HepG2 (cell line): ENCODE measurements around the gene TTC31. TPM values are rescaled to one million over a fixed set of nuclear protein-coding genes. Genes with fewer than 3 reads are reported as not detected.

ENCODE experiments used
- FOXA3 ChIP-seq: IDR thresholded peaks from 2 replicates; pipeline ENCODE4 v1.6.1; 2016; ENCODE audit warnings: missing genetic modification reagents, missing compliant biosample characterization
- HMGA1 ChIP-seq: sonication (generic); formaldehyde crosslinking; conservative IDR thresholded peaks from 2 replicates; pipeline ENCODE4 v1.4.0; 2020; ENCODE audit warnings: missing genetic modification reagents
- HNF4G ChIP-seq, 2 experiments: sonication (generic) in 1 of 2; formaldehyde crosslinking in 1 of 2; IDR thresholded peaks; 2 replicates each; pipeline versions ENCODE4 v1.4.0 to v1.6.1; 2011 to 2020; ENCODE audit warnings: borderline replicate concordance in 2 of 2, low read depth in 2 of 2, mild to moderate bottlenecking in 2 of 2, low read length in 1 of 2, missing genetic modification reagents in 1 of 2, moderate library complexity in 1 of 2
- MED13 ChIP-seq: sonication (generic); formaldehyde crosslinking; IDR thresholded peaks from 2 replicates; pipeline ENCODE4 v1.5.0; 2020; ENCODE audit warnings: missing genetic modification reagents
- RARG ChIP-seq: sonication (generic); formaldehyde crosslinking; IDR thresholded peaks from 2 replicates; pipeline ENCODE4 v1.4.0; 2020; ENCODE audit warnings: low read depth, mild to moderate bottlenecking, missing genetic modification reagents
- SSRP1 ChIP-seq: IDR thresholded peaks from 2 replicates; pipeline ENCODE4 v1.6.1; 2016; ENCODE audit warnings: control low read depth
- polyA plus RNA-seq, 8 experiments: library from polyadenylated mRNA; depleted of rRNA in 3 of 8; stranded (reverse) in 7 of 8; unstranded in 1 of 8; fragments of >200 nt; fragmentation: Illumina TruSeq in 4 of 8; extraction: Trizol in 4 of 8; gene quantifications; 2 replicates each; pipeline versions ENCODE4 v1.2.1 to v1.2.3, GENCODE V29; 2011 to 2016; ENCODE audit warnings: low read depth in 4 of 8, missing spikeins in 1 of 8, mixed read lengths in 1 of 8; ENCODE audit not compliant: insufficient read depth in 1 of 8
- total RNA-seq, 5 experiments: library from RNA; depleted of rRNA; stranded (reverse); fragments of >200 nt; fragmentation: Illumina TruSeq; extraction: Trizol; gene quantifications; 2 replicates each; pipeline ENCODE4 v1.2.3, GENCODE V29; 2016; ENCODE audit warnings: low read depth in 1 of 5
- TF ChIP-seq, protein P1 (sequence below): sonication (generic); formaldehyde crosslinking; IDR thresholded peaks from 2 replicates; pipeline ENCODE4 v1.9.0; 2021; ENCODE audit warnings: missing genetic modification reagents, borderline replicate concordance
- TF ChIP-seq, protein P2 (sequence below): sonication (generic); formaldehyde crosslinking; IDR thresholded peaks from 2 replicates; pipeline ENCODE4 v1.4.0; 2020; ENCODE audit warnings: mild to moderate bottlenecking, missing genetic modification reagents
- TF ChIP-seq, protein P3 (sequence below): sonication (generic); formaldehyde crosslinking; IDR thresholded peaks from 2 replicates; pipeline ENCODE4 v1.4.0; 2020; ENCODE audit warnings: missing genetic modification reagents, borderline replicate concordance
- TF ChIP-seq, protein P4 (sequence below): sonication (generic); formaldehyde crosslinking; IDR thresholded peaks from 2 replicates; pipeline ENCODE4 v1.5.0; 2020; ENCODE audit warnings: mild to moderate bottlenecking, missing genetic modification reagents, borderline replicate concordance

TTC31 gene
- total and polyA plus RNA-seq, 2 of the 13 experiments (the other 11 are each of a cell fraction or from before 2014, with no cell fraction given): 28.3 to 39.5 TPM

DNA sequence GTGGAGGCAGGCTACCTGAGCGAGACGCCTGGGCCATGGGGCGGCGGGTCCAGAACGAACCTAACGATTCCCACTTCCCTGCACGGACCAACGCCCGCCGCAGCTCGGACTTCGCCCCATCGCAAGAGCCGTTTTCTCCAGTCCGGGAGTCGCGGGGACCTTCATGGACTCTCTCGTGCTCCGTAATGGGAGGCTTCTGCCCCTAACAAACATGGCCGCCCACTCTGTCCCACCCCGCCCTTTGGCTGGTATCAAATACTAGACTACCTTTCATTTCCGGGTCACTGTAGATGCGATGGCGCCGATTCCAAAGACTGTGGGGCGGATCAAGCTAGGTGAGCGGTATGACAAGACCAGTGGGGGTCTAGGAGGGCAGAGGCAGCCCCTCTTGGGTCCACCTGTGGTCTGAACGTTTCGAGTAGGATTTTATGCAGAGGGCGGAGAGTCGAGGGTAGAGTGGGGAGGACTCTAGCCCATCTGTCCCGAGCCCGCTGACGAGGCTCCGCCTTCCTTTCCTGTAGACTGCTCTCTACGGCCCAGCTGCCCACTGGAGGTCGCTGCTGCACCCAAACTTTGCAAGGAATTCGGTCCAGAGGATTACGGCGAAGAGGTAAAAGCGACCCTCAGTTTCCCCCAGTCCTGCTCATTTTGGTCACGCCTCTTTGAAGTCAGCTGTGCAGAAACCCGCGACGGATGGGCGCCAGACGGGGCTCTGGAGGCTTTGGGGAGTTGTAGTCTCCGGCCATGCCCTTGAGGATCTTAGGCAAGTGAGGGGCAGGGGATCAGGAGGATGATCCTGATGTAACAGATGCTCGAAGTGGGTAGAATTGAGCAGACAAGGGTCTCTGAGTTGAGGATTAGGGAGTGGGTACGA, at the start of gene TTC31, which contains the start of gene CCDC142 (continued):
- TF ChIP-seq, protein P1, sequence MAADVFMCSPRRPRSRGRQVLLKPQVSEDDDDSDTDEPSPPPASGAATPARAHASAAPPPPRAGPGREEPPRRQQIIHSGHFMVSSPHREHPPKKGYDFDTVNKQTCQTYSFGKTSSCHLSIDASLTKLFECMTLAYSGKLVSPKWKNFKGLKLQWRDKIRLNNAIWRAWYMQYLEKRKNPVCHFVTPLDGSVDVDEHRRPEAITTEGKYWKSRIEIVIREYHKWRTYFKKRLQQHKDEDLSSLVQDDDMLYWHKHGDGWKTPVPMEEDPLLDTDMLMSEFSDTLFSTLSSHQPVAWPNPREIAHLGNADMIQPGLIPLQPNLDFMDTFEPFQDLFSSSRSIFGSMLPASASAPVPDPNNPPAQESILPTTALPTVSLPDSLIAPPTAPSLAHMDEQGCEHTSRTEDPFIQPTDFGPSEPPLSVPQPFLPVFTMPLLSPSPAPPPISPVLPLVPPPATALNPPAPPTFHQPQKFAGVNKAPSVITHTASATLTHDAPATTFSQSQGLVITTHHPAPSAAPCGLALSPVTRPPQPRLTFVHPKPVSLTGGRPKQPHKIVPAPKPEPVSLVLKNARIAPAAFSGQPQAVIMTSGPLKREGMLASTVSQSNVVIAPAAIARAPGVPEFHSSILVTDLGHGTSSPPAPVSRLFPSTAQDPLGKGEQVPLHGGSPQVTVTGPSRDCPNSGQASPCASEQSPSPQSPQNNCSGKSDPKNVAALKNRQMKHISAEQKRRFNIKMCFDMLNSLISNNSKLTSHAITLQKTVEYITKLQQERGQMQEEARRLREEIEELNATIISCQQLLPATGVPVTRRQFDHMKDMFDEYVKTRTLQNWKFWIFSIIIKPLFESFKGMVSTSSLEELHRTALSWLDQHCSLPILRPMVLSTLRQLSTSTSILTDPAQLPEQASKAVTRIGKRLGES (CRISPR knock-in tag): no peak
- TF ChIP-seq, protein P2, sequence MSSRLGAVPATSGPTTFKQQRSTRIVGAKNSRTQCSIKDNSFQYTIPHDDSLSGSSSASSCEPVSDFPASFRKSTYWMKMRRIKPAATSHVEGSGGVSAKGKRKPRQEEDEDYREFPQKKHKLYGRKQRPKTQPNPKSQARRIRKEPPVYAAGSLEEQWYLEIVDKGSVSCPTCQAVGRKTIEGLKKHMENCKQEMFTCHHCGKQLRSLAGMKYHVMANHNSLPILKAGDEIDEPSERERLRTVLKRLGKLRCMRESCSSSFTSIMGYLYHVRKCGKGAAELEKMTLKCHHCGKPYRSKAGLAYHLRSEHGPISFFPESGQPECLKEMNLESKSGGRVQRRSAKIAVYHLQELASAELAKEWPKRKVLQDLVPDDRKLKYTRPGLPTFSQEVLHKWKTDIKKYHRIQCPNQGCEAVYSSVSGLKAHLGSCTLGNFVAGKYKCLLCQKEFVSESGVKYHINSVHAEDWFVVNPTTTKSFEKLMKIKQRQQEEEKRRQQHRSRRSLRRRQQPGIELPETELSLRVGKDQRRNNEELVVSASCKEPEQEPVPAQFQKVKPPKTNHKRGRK (CRISPR knock-in tag): no peak
- TF ChIP-seq FOXA3 (CRISPR knock-in tag) (peak; percentile 43), HMGA1 (CRISPR knock-in tag) (no peak), HNF4G (IDR thresholded peaks at IDR 0.05; ENCODE audit: borderline replicate concordance, low read depth, low read length) (peak; percentile 88), HNF4G (CRISPR knock-in tag; IDR thresholded peaks at IDR 0.05; ENCODE audit: borderline replicate concordance, low read depth) (peak; percentile 90; the same call in 1 of the 2 replicates), MED13 (CRISPR knock-in tag) (peak; percentile 43; the same call in 1 of the 2 replicates), RARG (CRISPR knock-in tag) (no peak; the same call in 1 of the 2 replicates), SSRP1 (CRISPR knock-in tag) (peak; percentile 82; the same call in 1 of the 2 replicates)
- TF ChIP-seq, protein P3, sequence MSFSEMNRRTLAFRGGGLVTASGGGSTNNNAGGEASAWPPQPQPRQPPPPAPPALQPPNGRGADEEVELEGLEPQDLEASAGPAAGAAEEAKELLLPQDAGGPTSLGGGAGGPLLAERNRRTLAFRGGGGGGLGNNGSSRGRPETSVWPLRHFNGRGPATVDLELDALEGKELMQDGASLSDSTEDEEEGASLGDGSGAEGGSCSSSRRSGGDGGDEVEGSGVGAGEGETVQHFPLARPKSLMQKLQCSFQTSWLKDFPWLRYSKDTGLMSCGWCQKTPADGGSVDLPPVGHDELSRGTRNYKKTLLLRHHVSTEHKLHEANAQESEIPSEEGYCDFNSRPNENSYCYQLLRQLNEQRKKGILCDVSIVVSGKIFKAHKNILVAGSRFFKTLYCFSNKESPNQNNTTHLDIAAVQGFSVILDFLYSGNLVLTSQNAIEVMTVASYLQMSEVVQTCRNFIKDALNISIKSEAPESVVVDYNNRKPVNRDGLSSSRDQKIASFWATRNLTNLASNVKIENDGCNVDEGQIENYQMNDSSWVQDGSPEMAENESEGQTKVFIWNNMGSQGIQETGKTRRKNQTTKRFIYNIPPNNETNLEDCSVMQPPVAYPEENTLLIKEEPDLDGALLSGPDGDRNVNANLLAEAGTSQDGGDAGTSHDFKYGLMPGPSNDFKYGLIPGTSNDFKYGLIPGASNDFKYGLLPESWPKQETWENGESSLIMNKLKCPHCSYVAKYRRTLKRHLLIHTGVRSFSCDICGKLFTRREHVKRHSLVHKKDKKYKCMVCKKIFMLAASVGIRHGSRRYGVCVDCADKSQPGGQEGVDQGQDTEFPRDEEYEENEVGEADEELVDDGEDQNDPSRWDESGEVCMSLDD (CRISPR knock-in tag): no peak
- TF ChIP-seq, protein P4, sequence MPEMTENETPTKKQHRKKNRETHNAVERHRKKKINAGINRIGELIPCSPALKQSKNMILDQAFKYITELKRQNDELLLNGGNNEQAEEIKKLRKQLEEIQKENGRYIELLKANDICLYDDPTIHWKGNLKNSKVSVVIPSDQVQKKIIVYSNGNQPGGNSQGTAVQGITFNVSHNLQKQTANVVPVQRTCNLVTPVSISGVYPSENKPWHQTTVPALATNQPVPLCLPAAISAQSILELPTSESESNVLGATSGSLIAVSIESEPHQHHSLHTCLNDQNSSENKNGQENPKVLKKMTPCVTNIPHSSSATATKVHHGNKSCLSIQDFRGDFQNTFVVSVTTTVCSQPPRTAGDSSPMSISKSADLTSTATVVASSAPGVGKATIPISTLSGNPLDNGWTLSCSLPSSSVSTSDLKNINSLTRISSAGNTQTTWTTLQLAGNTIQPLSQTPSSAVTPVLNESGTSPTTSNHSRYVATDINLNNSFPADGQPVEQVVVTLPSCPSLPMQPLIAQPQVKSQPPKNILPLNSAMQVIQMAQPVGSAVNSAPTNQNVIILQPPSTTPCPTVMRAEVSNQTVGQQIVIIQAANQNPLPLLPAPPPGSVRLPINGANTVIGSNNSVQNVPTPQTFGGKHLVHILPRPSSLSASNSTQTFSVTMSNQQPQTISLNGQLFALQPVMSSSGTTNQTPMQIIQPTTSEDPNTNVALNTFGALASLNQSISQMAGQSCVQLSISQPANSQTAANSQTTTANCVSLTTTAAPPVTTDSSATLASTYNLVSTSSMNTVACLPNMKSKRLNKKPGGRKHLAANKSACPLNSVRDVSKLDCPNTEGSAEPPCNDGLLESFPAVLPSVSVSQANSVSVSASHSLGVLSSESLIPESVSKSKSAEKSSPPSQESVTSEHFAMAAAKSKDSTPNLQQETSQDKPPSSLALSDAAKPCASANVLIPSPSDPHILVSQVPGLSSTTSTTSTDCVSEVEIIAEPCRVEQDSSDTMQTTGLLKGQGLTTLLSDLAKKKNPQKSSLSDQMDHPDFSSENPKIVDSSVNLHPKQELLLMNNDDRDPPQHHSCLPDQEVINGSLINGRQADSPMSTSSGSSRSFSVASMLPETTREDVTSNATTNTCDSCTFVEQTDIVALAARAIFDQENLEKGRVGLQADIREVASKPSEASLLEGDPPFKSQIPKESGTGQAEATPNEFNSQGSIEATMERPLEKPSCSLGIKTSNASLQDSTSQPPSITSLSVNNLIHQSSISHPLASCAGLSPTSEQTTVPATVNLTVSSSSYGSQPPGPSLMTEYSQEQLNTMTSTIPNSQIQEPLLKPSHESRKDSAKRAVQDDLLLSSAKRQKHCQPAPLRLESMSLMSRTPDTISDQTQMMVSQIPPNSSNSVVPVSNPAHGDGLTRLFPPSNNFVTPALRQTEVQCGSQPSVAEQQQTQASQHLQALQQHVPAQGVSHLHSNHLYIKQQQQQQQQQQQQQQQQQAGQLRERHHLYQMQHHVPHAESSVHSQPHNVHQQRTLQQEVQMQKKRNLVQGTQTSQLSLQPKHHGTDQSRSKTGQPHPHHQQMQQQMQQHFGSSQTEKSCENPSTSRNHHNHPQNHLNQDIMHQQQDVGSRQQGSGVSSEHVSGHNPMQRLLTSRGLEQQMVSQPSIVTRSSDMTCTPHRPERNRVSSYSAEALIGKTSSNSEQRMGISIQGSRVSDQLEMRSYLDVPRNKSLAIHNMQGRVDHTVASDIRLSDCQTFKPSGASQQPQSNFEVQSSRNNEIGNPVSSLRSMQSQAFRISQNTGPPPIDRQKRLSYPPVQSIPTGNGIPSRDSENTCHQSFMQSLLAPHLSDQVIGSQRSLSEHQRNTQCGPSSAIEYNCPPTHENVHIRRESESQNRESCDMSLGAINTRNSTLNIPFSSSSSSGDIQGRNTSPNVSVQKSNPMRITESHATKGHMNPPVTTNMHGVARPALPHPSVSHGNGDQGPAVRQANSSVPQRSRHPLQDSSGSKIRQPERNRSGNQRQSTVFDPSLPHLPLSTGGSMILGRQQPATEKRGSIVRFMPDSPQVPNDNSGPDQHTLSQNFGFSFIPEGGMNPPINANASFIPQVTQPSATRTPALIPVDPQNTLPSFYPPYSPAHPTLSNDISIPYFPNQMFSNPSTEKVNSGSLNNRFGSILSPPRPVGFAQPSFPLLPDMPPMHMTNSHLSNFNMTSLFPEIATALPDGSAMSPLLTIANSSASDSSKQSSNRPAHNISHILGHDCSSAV: no peak; the same call in 1 of the 2 replicates
